Lung (tissue), 12 donors: ENCODE results near the gene SLC39A7. TPM values are rescaled to one million over a fixed set of nuclear protein-coding genes. Genes with fewer than 3 reads are reported as not detected.

Experiments used
- ATAC-seq: fragments of 200-7000 bp; cut with Tn5 transposase; one replicate; pipeline ENCODE4 v1.9.1; 2020; ENCODE audit warnings: moderate number of reproducible peaks; ENCODE audit not compliant: insufficient read depth, low FRiP score
- DNase-seq, 3 donors: peaks; one replicate each; pipeline ENCODE4 v3.0.0-alpha.2; 2013 to 2017
- H3K27ac ChIP-seq, 2 donors: one replicate each; pipeline ENCODE4 v1.5.1; 2013; ENCODE audit warnings: mild to moderate bottlenecking in 2 of 2, moderate library complexity in 2 of 2, control low read depth in 1 of 2, inconsistent platforms in 1 of 2, low read depth in 1 of 2, low read length in 1 of 2
- H3K27me3 ChIP-seq, 3 donors: one replicate each; pipeline ENCODE4 v1.5.1; 2013; ENCODE audit warnings: low read length in 2 of 3; ENCODE audit not compliant: control insufficient read depth in 3 of 3, insufficient read depth in 3 of 3
- H3K36me3 ChIP-seq, 4 donors: one replicate each; pipeline ENCODE4 v1.5.1; 2013; ENCODE audit warnings: low read length in 4 of 4, mild to moderate bottlenecking in 1 of 4, moderate library complexity in 1 of 4; ENCODE audit not compliant: control insufficient read depth in 4 of 4, insufficient read depth in 4 of 4
- H3K4me1 ChIP-seq, 5 donors: one replicate each; pipeline ENCODE4 v1.5.1; 2013; ENCODE audit warnings: low read length in 5 of 5, mild to moderate bottlenecking in 2 of 5, moderate library complexity in 1 of 5; ENCODE audit not compliant: control insufficient read depth in 5 of 5, insufficient read depth in 5 of 5
- H3K4me3 ChIP-seq: one replicate; pipeline ENCODE4 v1.5.1; 2013; ENCODE audit warnings: mild to moderate bottlenecking, control low read depth, moderate library complexity
- H3K9ac ChIP-seq, 2 donors: one replicate each; pipeline ENCODE4 v1.5.1; 2013; ENCODE audit warnings: low read length in 2 of 2, control low read depth in 1 of 2; ENCODE audit not compliant: insufficient read depth in 1 of 2
- H3K9me3 ChIP-seq, 4 donors: one replicate each; pipeline ENCODE4 v1.5.1; 2013; ENCODE audit warnings: low read length in 3 of 4, mild to moderate bottlenecking in 1 of 4, moderate library complexity in 1 of 4; ENCODE audit not compliant: control insufficient read depth in 4 of 4, insufficient read depth in 3 of 4
- WGBS, 2 donors: extraction: QIAGEN DNeasy Blood & Tissue Kit; methylation state at CpG; one replicate each; pipeline ENCODE4 v1.1.7; 2013; 5-methylcytosine and 5-hydroxymethylcytosine counted together
- polyA plus RNA-seq, 2 donors: library from polyadenylated mRNA; stranded (reverse); fragments of 200-250 nt; gene quantifications; one replicate each; pipeline ENCODE4 v1.2.1, GENCODE V29; 2013
- total RNA-seq, 2 donors: library from RNA; depleted of rRNA in 1 of 2; stranded (reverse); fragments of >200 nt in 1 of 2; gene quantifications; one replicate each; pipeline ENCODE4 v1.2.1, GENCODE V29; 2014 to 2021
- TF ChIP-seq, protein P1 (sequence below): IDR thresholded peaks from 2 replicates; pipeline ENCODE4 v1.5.1; 2012; ENCODE audit warnings: mild to moderate bottlenecking; ENCODE audit errors: control extremely low read depth, extremely low read depth
- donor health status: control.
- donor health status: control.
- donor health status: Bipolar disorder and iron deficiency.
- donor health status: healthy.
- donor health status: DM: yes; HTN: yes; CAD: no.

The SLC39A7 gene
- total and polyA plus RNA-seq, 4 donors, result 53.6 to 164 (median 100) TPM

DNA sequence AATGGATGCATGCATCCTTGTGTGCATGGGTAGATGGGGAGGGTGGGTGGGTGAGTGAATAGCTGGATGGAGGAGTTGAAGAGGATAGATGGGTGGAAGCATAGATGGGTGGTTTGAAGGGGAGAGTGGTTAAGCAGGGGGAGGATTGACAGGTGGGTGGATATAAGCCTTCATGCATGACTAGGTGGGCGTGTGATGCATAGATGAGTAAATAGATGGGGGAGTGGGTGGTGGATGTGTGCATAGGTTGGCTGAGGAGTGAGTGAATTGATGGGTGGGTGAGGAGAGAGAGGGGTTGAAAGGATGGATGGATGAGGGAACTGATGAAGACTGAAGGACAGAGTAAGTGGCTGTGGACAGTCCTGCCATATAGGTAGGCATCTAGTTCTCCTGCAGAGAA is 12.9 kb upstream of the SLC39A7 start:
- Histone ChIP-seq H3K27ac (no peak overlapping the region), H3K36me3 (no peaks in the 10 kb centered on the region), H3K4me3 (no peak overlapping the region), H3K4me1 (peaks cover 0 to 10% (median 3%) of the 10 kb centered on the region in 5 donors), H3K9me3 (no peaks in the 10 kb centered on the region), H3K9ac (no peak overlapping the region), H3K27me3 (peaks cover 0 to 20% (median 18%) of the 10 kb centered on the region in 3 donors)
- TF ChIP-seq, protein P1, sequence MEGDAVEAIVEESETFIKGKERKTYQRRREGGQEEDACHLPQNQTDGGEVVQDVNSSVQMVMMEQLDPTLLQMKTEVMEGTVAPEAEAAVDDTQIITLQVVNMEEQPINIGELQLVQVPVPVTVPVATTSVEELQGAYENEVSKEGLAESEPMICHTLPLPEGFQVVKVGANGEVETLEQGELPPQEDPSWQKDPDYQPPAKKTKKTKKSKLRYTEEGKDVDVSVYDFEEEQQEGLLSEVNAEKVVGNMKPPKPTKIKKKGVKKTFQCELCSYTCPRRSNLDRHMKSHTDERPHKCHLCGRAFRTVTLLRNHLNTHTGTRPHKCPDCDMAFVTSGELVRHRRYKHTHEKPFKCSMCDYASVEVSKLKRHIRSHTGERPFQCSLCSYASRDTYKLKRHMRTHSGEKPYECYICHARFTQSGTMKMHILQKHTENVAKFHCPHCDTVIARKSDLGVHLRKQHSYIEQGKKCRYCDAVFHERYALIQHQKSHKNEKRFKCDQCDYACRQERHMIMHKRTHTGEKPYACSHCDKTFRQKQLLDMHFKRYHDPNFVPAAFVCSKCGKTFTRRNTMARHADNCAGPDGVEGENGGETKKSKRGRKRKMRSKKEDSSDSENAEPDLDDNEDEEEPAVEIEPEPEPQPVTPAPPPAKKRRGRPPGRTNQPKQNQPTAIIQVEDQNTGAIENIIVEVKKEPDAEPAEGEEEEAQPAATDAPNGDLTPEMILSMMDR, result no peak
- DNase-seq (no peak), ATAC-seq (no peak)
- 93 to 100% methylated on average over 1 of the region's 1 CpG for WGBS, 2 donors

DNA sequence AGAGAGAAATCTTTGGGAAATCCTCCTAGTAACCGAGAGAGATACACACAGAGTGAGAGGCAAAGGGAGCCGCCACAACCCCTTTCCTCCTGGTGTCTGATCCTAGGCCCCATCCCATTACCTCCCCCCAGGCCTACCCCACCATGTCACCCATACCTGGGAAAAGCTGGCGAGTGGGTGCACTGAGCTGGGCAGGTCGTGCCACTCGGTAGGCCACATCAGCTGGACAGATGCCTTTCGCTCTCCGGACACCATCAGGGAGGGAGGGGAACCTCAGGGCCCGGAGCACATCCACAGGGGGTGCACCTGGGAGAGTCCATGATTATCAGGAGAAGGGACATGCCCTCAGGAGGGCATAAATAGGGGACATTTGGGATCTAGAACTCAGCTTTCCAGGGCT is 11.5 kb upstream of the SLC39A7 start:
- peaks cover 0 to 21% (median 18%) of the 10 kb centered on the region in 3 donors for H3K27me3 ChIP-seq
- DNase-seq, result no peak
- no peaks in the 10 kb centered on the region for H3K9me3 ChIP-seq
- no peak overlapping the region for H3K9ac ChIP-seq
- H3K4me1 ChIP-seq, result peaks cover 0 to 17% (median 5%) of the 10 kb centered on the region in 5 donors
- WGBS, 2 donors, result 90% methylated on average over 8 of the region's 8 CpGs
- no peak for ATAC-seq
- peaks cover 0 to 1% (median 0%) of the 10 kb centered on the region in 4 donors for H3K36me3 ChIP-seq
- H3K27ac ChIP-seq, result no peak overlapping the region
- H3K4me3 ChIP-seq, result no peak overlapping the region
- TF ChIP-seq, protein P1, result no peak

DNA sequence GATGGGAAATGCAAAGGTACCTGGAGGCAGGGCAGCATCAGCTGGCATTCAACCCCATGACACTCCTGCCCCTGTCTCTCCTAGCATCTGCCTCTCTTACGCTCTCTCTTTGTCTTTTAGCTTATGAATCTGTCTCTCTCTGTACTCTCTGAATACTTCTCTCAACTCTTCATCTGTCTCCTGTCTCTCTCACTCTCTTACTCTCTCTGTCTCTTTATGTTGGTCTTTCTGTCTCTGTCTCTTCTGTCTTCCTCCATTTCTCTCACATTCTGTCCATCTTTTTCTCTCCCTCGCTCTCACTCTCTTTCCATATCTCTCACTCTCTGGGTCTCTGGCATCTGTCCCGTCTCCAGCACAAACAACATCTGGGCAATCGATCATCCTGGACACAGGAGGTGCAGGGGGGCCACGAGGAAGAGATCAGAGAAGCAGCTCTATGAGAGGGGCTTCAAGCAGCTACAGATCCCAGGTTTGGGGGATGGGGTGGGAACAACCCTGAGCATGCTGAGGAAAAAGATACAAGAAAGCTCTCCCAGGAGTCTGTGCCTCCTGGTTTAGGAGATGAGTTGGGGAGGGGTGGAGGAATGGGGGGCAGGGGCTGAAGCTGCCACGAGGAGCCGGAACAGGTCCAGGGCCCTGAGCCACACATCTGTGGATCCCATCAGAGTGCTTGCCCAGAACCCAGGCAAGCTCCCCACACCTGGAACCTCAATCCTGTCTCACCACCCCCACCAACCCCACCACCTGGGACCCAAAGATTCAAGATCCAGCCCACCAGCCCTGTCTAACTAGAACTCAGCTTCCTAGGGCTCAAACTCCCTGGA is 10.8 kb upstream of the SLC39A7 start:
- no peaks in the 10 kb centered on the region for H3K9me3 ChIP-seq
- TF ChIP-seq, protein P1, result no peak
- DNase-seq (no peak), ATAC-seq (no peak)
- H3K9ac ChIP-seq, result no peak overlapping the region
- no peak overlapping the region for H3K4me3 ChIP-seq
- no peak overlapping the region for H3K27ac ChIP-seq
- 72 to 82% methylated on average over 7 of the region's 7 CpGs for WGBS, 2 donors
- peaks cover 0 to 21% (median 18%) of the 10 kb centered on the region in 3 donors for H3K27me3 ChIP-seq
- H3K36me3 ChIP-seq, result peaks cover 0 to 8% (median 2%) of the 10 kb centered on the region in 4 donors
- peaks cover 0 to 17% (median 5%) of the 10 kb centered on the region in 5 donors for H3K4me1 ChIP-seq
